ENCODE results near the gene HS2ST1. TPM values are rescaled to one million over a fixed set of nuclear protein-coding genes. Genes with fewer than 3 reads are reported as not detected.

The HS2ST1 gene
- total RNA-seq, 1 donor from 2014 or later: 19.0 TPM

GRCh38 chr1:86990826-86991225 lies 76.4 kb downstream of the HS2ST1 start:
- DNase-seq (ENCODE audit: low read depth) (no peak), FAIRE-seq (no peak)
- H3K27me3 ChIP-seq (ENCODE audit: control insufficient read depth, insufficient read depth, low read length): no peaks in the 10 kb centered on the region
- H3K36me3 ChIP-seq (ENCODE audit: control insufficient read depth, insufficient read depth, low read length): no peaks in the 10 kb centered on the region
- TF ChIP-seq CTCF (IDR thresholded peaks at IDR 0.05; ENCODE audit: insufficient read depth, low read length, severe bottlenecking): no peak
- no peak overlapping the region for H3K4me3 ChIP-seq (ENCODE audit: low read depth, low read length)

GRCh38 chr1:86991549-86992186 lies 77.2 kb downstream of the HS2ST1 start:
- no peak for TF ChIP-seq CTCF (IDR thresholded peaks at IDR 0.05; ENCODE audit: insufficient read depth, low read length, severe bottlenecking)
- Histone ChIP-seq H3K36me3 (ENCODE audit: control insufficient read depth, insufficient read depth, low read length) (no peaks in the 10 kb centered on the region), H3K4me3 (ENCODE audit: low read depth, low read length) (no peak overlapping the region), H3K27me3 (ENCODE audit: control insufficient read depth, insufficient read depth, low read length) (no peaks in the 10 kb centered on the region)
- FAIRE-seq (no peak), DNase-seq (ENCODE audit: low read depth) (no peak)

- DNase-seq (ENCODE audit: low read depth): peak; percentile 12
- no peaks in the 10 kb centered on the region for H3K27me3 ChIP-seq (ENCODE audit: control insufficient read depth, insufficient read depth, low read length)
- no peak for FAIRE-seq
- no peaks in the 10 kb centered on the region for H3K36me3 ChIP-seq (ENCODE audit: control insufficient read depth, insufficient read depth, low read length)
- TF ChIP-seq CTCF (IDR thresholded peaks at IDR 0.05; ENCODE audit: insufficient read depth, low read length, severe bottlenecking): no peak
- no peak overlapping the region for H3K4me3 ChIP-seq (ENCODE audit: low read depth, low read length)
These were observed 78.4 kb downstream of the HS2ST1 start for GRCh38 chr1:86992861-86993260.

- FAIRE-seq (no peak), DNase-seq (ENCODE audit: low read depth) (peak; percentile 52)
- TF ChIP-seq CTCF (IDR thresholded peaks at IDR 0.05; ENCODE audit: insufficient read depth, low read length, severe bottlenecking): no peak
- Histone ChIP-seq H3K27me3 (ENCODE audit: control insufficient read depth, insufficient read depth, low read length) (no peaks in the 10 kb centered on the region), H3K4me3 (ENCODE audit: low read depth, low read length) (no peak overlapping the region), H3K36me3 (ENCODE audit: control insufficient read depth, insufficient read depth, low read length) (no peaks in the 10 kb centered on the region)
These were observed 79.0 kb downstream of the HS2ST1 start for GRCh38 chr1:86993269-86993985.

- no peaks in the 10 kb centered on the region for H3K36me3 ChIP-seq (ENCODE audit: control insufficient read depth, insufficient read depth, low read length)
- H3K27me3 ChIP-seq (ENCODE audit: control insufficient read depth, insufficient read depth, low read length): no peaks in the 10 kb centered on the region
- TF ChIP-seq CTCF (IDR thresholded peaks at IDR 0.05; ENCODE audit: insufficient read depth, low read length, severe bottlenecking): no peak
- DNase-seq (ENCODE audit: low read depth) (no peak), FAIRE-seq (no peak)
- H3K4me3 ChIP-seq (ENCODE audit: low read depth, low read length): no peak overlapping the region
These were observed 79.6 kb downstream of the HS2ST1 start for GRCh38 chr1:86994061-86994460.
